Testis (tissue), 2 donors: Measurements from ENCODE around the gene SSU72.

Experiments
- POLR2A ChIP-seq: fragments of 450-650 bp; IDR thresholded peaks from one replicate; pipeline ENCODE4 v1.6.1; 2017; ENCODE audit warnings: antibody characterized with exemption, mild to moderate bottlenecking, moderate library complexity
- TF ChIP-seq, protein P1 (sequence below), 3 experiments: fragments of 450-650 bp in 2 of 3; fragments of 200-600 bp in 1 of 3; sonication (generic) in 1 of 3; IDR thresholded peaks; one replicate each; pipeline ENCODE4 v1.5.1; 2016 to 2019; ENCODE audit warnings: antibody characterized with exemption in 3 of 3, mild to moderate bottlenecking in 2 of 3, moderate library complexity in 1 of 3

DNA sequence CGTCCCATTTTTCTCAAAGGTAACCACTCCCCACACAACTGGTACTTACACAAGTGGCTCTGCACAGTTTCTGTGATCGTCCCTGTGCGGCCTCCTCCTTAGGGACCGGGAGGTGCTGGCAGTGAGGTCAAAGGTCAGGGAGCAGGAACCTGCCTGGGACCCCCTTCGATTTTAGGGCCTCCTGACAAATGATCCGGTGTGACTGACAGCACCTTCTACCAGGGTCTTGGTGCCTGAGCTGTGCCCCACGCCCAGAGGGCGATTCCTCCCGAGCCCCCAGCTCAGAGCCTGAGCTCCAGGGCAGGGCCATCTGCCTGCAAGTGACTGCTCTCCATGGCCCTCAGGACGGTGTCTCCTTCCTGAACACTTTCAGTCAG lies 22.4 kb downstream of the SSU72 start:
- no peak for TF ChIP-seq POLR2A
- TF ChIP-seq, protein P1, sequence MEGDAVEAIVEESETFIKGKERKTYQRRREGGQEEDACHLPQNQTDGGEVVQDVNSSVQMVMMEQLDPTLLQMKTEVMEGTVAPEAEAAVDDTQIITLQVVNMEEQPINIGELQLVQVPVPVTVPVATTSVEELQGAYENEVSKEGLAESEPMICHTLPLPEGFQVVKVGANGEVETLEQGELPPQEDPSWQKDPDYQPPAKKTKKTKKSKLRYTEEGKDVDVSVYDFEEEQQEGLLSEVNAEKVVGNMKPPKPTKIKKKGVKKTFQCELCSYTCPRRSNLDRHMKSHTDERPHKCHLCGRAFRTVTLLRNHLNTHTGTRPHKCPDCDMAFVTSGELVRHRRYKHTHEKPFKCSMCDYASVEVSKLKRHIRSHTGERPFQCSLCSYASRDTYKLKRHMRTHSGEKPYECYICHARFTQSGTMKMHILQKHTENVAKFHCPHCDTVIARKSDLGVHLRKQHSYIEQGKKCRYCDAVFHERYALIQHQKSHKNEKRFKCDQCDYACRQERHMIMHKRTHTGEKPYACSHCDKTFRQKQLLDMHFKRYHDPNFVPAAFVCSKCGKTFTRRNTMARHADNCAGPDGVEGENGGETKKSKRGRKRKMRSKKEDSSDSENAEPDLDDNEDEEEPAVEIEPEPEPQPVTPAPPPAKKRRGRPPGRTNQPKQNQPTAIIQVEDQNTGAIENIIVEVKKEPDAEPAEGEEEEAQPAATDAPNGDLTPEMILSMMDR (IDR thresholded peaks at IDR 0.05) = no peak
